HG03039 (cell line): ENCODE results near the gene ZNF385D.

Experiments used
- ATAC-seq: cut with Tn5 transposase; IDR thresholded peaks from one replicate; pipeline ENCODE4 v1.9.1; 2021; ENCODE audit warnings: mild to moderate bottlenecking, moderate library complexity; ENCODE audit not compliant: unreplicated experiment

Gene ZNF385D

DNA sequence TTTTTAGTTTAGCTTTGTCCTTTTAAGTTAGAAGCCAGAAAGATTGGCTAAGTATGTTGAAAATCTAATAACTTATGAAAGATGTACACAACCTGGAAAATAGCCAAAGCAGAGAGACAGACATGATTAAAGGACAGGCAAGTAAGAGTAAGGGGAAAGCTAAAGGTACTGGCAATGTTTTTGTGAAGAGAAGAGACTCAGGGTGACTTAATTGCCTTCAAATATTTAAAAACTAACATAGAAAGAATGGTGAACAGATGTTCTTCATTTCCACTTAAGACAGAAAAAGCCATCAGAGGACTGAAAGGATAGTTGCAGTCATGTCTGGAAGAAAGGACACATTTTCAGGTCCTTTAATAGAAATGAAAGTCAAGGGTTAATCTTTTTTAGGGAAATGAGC, 68.8 kb downstream of the ZNF385D start:
- ATAC-seq = no peak

DNA sequence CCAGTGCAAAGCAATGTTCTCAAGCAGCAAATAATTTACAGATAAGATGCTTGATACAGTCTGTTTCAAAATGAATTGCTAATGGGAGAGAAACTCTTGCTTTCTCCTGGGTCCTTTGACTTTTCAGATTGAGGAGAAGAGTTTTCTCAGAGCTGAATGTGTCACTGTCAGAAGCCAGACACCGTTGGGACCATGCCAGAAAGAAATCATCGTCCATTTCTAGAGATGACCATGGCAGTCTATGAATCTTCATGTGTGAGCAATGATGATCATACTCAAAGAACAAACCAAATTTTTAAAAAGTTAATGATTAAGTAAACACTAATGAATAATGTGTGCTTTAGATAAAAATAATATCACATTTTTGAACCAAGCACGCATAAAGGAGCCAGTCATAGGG, 77.6 kb downstream of the ZNF385D start:
- no peak for ATAC-seq

DNA sequence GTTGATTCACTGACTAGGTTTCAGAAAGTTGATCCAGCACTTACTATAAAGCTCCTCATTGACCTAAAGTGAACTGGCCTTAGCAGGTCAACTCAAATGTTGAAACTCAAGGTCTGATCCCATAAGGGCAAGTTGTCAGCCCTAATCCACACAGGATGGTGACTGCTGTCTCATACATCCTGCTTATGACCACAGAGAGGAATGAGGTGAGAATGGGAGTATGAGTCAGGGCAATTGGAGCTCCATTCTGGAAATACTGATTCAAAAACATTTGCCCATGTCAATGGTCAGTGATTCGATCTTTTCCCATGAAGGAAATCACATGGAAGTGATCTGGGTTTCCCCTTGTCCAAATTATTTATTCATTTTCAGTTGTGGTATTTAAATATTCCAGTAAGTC, 78.7 kb downstream of the ZNF385D start:
- ATAC-seq = no peak

DNA sequence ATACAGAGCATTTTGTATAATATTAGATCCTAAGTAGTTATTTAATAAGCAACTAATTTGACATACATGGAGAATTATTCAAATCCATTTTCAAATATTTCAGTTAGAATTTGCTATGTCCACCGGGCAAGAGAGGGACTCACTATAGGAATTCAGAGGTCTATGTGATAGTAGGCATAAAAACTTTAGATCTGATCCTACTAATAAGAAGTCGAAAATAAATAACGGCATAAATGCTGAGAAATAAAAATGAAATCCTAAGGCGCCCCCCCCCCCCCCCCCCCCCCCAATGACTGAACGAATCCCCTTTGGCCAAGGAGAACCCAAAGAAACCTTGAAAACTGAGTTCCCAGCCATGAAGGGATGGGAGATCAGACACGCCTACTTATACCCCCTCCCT, 80.6 kb downstream of the ZNF385D start:
- no peak for ATAC-seq

DNA sequence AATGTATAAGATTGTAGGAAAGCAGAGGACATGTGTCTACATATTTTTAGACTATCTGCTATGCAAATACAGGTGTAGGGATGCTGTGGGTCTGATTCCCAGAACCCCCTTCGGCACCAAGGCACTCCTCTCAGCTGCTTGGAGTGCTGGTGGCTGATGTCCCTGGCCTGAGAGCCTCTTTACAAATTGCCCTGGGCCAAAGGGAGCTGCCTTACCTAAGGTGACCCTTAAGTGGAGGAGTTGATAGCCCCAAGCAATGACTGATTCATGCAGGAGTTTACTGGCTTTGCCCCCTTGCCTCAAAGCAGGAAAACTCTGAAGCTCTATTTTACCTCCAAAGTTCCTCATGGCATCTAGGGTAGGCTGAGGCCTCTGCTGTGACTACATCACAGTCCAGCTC, 83.0 kb downstream of the ZNF385D start:
- ATAC-seq = no peak

DNA sequence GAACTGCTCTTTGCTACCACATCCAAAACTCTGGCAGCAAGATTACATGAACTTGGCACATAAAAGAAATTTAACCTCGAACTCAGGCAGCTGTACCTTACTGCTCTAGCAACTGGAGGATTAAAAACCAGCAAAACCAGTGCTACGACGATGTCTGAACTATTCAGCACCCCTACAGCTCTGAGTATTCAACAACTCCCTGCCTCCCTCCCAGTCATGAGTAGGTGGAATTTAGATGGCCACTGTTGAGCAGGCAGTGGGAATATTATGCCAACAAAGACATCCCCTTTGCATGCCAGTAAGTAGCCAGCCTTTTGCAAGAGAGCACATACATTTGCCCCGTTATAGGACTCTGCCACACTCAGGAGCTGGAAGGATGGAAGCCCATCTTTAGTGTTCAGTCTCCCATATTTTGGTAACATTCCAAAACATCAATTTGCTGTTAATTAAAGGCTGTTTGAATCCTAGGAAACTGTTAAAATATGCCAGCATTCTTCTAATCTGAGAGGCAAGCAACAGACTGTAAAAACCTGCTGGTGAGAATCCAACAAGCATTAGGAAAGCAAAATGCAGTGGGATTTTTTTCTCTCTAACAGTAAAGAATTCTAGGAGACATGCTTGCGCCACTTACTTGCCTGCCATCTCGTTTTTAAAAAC, 85.4 kb downstream of the ZNF385D start:
- no peak for ATAC-seq

DNA sequence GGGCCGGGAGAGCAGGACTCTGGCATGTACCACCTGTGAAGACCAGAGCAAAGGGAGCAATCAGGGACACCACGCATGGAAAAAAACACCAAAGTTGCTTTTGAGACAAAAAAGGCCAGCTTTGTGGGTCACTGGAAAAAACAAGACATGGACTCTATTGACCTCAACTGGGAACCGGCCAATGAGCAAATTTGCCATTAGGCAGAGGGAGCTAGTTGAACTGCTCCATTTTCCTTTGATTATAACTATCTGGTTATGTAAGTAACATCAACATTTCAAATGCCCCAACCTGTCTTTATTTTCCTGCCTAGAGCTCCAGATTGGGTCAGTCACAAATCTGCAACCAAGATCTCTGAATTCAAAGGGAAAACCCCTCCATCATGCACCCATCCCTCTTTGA, 86.0 kb downstream of the ZNF385D start:
- no peak for ATAC-seq

DNA sequence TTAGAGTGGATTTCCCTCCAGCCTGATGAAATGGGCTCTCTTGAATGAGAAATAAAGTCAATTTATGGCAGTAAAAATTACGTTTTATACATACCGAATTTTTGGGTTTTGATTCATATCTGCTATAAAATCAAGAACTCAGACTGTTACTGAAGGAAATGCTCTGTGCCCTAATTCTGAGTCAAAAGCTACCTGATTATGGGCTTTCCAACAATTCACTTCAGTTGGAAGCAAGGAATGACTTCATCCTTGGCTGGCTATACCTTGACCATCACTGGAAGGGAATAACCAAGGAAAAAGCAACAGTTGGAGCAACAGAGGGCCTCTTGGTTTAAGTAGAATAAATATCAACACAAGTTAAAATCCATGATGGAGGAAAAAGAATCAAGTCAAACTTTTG, 88.6 kb downstream of the ZNF385D start:
- no peak for ATAC-seq

DNA sequence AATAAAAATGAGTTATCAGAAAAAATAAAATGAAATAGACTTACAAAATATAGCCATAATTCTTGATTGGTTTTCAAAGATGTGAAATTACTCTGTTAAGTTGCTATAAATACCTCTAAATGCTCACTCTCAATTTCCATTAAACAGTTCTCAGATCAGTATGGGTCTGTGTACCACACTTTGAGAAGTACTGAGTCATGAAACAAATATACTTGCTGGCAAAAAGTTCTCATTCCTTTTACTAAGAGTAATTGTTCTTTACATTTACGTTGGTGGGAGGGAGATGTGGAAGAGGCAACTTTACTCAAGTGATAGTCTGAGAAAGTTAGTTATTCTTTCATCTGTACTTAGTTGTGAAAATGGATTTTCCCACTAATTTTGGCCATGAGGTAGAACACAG, 96.3 kb downstream of the ZNF385D start:
- ATAC-seq = no peak

DNA sequence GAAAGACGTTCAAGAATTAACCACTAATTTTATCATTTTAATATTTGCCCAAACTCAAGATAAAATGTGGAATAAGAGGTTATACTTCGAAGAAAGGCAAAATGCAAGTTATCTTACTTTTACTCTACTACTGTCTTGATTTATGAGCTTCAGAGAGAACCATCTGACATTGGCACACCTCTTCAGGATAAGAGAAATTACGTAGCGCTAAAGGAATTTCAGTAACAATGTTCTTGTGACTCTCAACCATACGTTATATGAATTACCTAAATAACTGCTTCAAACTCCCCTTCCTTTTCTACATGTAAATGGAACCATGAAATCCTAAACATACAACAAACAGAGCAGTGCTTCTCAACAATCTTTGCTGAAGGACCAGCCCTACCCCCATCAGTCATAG, 96.8 kb downstream of the ZNF385D start:
- ATAC-seq = no peak

DNA sequence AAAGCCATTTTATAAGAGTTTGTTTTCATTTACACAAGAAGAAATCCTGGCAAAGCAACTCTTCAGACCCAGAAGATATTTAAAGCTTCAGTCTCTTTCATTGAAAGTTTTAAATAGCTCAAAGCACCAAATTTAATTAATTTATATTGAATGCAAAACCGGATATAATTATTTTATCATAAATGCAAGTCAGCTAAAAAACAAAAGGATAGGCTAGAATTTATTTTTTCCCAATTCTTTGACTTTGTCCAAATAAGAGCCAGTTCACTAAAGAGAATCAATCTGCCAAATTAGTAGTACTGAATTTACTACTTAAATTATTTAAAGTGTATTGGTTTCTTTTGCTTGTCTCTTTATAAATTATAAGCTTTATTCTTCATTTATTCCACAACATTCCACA, 101.5 kb downstream of the ZNF385D start:
- no peak for ATAC-seq

DNA sequence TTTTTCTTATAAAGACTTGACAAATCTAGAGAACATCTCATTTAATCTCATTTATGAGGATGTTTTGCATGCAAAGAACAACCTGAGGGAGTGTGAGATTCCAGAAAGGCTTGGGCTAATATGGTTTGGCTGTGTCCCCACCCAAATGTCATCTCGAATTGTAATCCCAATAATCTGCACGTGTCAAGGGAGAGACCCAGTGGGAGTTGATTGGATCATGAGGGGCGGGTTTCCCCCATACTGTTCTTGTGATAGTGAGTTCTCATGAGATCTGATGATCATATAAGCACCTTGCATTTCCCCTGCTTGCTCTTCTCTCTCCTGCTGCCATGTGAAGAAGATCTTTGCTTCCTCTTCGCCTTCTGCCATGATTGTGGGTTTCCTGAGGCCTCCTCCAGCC, 103.0 kb downstream of the ZNF385D start:
- no peak for ATAC-seq

DNA sequence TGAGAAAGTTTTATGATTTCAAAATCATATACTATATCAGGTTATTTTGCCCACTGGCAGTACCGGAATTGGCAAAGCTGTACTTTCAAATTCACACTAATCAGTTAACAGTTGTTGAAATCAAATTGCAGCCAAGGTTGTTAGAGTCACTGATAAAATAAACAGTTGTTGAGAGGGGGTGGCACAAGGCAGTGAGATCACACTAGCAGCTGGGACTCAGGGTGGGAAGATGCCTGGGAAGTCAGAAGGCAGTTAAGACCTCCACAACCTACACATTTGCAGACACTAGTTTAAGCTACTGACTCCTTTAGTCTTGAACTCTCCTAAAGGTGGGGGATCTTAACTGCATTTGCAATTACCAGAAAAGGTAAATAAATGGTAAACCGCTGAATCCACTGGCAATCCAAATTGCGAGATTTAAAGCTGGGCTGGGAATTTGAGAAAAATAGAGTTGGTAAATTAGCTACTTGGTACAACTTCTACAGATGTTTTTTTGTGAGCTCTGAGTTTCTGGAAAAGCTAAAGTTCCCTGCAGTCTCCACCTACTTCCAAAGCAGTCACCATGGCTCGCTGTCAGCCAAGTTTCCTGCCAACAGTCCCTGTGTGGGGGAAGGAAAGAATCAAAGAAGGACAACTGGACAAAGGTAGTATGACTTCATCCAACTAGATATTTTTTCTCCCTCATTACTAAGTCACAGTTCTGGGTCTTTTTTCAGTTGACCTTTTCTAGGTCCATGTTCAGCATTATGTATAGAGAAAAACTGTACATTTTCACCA, 105.7 kb downstream of the ZNF385D start:
- no peak for ATAC-seq

DNA sequence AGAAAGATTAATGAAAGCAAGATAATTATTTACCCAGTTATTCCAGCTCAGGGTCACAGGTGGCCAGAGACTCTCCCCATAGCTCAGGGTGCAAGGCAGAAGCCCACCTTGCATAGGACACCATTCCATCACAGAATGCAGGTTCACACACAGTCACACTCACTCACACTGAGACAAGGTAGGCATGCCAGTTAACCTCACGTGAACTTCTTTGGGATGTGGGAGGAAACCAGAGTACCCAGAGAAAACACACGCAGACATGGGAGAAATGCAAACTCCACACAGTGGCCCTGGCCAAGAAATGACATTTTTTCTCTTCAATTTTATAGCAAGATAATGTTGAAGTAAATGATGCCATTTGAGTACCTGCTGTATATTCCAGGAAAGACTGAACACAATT, 106.7 kb downstream of the ZNF385D start:
- ATAC-seq = no peak

DNA sequence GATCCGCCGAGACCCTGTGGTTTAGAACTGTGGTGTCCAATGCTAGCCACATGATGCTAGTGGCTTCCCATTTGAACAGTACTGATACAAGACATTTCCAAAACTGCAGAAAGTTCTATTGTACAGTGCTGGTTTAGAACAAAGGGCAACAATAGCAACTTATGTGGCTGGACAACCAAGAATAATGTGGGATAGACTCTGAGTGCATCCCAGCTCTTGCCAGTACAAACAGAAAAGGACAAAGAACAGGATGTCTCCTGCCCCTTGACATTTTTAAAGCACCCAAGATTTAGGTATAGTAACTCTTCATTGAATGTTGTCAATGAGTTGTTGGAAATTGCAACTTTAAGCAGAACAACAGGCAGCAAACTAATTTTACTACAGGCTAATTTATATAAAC, 107.3 kb downstream of the ZNF385D start:
- no peak for ATAC-seq

DNA sequence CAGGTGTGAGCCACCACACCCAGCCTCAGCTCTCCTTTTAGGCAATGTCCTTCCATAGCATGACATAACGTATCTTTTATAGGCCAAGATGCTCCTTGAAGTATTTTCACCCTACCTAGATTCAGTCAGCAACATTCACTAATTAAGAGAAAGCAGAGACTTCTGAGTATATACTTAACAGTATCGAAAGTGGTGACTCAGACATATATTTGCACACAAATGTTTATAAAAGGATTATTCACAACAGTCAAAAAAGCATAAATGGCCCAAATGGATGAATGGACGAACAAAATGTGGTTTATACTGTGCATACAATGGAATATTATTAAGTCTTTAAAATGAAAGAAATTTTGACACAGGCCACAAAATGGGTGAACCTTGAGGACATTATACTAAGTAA, 108.6 kb downstream of the ZNF385D start:
- ATAC-seq = no peak

DNA sequence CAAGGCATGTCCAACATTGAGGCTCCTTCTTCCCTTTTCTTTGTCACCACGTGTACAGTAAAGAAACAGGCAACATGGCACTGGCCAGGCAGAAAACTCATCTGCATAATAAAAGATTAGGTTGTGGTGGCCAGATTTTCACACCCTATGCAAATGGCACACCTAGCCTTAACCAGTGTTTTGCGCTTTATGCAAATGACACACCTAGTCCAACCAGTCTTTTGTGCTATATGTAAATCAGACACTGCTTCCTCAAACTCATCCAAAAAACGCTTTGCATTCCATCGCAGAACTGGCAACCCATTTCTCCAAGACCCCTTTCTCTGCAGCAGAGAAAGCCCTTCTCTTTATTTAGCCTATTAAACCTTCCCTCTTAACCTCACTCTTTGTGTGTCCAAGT, 109.1 kb downstream of the ZNF385D start:
- ATAC-seq = no peak

DNA sequence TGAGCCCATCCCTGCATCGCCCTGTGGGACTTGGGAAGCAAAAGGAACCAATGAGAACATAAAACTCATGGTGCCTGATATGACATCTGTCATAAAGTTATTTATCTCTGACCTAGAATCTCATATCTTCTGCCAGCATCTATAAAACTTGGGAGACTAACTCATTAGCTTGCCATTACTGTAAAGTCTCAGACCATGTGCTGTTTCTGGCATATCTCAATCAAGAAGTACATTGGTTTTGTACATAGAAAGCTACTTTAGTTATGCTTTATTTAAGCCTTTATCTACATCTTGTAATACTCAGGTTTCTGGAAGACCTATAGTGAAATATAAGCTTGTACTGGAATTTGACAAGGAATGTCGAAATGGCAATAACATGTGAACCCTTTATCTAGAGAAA, 112.5 kb downstream of the ZNF385D start:
- ATAC-seq = no peak

DNA sequence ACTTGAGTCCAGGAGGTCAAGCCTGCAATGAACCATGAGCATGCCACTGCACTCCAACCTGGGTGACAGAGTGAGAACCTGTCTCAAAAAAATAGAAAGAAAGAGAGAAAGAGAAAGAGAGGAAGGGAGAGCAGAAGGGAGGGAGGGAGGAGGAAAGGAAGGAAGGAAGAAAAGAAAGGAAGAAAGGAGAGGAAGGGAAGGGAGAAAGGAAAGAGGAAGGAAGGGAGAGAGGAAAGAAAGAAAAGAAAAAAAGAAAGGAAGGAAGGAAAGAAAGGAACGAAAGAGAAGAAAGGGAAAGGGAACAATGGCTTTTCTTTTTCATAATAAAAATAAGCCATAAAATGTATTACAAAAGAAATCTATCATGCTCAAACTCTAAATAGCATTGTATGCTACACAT, 116.9 kb downstream of the ZNF385D start:
- ATAC-seq = no peak

DNA sequence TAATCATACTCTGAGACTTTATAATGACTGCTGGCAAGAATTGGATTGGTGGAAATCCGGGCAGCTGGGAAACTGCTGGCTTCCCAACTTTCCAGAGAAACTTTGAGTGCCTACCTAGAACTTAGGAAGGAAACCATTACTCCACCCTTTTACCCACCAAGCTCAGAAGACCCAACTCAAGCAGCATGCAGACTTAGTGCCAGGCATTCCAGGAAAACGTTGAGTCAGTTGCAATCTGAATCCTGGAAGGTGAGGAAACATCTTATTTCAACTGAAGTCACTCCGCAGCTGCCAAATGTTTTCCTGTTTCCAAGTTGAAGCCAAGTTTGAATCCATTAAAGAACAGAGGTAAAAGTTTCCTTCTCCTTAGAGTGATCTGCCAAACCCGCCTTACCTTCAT, 126.5 kb downstream of the ZNF385D start:
- ATAC-seq = no peak

DNA sequence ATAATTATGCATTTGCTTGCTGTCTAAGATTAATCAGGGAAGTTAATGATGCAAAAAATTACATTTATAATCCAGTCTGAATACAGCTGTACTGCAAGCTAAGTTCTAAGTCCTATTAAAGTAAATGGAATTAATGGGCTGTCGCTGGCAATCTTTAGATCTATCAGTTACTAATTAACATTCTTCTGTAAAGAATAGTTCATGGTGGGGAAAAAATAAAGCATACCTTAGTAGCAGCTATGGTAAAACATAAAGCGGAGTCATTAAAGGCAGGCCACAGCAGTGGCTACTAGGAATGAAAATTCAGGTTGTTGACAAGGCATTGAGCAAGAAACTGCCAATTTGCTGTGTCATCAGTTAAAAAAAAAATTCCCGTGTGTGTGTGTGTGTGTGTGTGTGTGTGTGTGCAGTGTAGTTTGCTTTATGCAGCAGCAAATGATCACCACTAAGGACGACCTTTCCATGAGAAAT, 129.8 kb downstream of the ZNF385D start:
- ATAC-seq = no peak

DNA sequence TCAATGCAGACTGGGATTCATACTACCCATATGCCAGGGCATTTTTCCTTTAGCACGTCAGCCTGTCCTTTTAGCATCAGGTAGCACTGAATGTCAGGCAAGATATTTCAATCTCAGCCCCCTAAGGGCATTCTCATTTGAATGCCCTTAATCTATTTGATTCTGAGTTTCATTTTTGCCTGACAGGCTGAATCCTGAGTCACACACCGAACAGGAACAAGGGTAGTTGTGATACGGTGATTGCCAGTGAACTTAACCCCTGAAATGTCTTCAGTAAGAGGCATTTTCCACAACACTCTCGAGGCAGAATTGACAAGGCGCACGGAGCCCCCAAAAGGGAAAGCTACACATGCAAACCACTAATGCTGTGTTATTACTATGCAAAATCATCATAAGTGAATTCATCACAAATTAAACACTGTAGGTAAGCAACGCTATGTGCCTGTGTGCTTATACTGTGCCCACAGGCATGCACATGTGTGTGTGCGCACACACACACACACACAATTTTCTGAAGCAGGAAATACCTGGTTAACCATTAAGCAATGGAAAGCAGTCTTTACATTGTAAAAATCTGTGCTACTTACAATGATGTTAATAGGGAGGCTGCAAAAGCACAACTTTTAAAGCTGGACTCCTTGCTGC, 130.4 kb downstream of the ZNF385D start:
- no peak for ATAC-seq
